ENCODE data around the gene ROBO2.

The ROBO2 gene

GRCh38 chr3:77125966-77126365 lies 86.1 kb downstream of the ROBO2 start:
- no peak for DNase-seq

- DNase-seq, result no peak
These were observed 94.9 kb downstream of the ROBO2 start for GRCh38 chr3:77134769-77135168.

GRCh38 chr3:77137559-77137958 lies 97.7 kb downstream of the ROBO2 start:
- DNase-seq, result no peak

DNA sequence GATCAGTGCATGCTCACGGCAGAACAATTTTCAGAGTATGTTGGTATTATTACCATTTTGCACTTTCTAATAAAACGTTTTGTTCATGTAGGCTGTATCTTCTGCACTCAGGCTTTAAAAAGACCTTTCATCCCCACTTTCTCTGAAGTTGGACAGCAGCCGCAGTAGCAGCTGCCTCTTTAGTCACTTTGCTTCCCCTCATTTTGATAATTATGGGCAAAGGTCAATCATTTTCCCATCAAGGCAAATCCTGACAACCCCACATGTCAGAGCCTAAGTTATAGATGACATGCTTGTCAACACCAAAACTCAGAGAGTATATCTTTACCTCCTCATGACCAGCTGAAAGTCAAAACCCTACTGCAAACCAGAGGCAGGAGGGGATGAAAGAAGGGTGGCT lies 99.7 kb downstream of the ROBO2 start:
- no peak for DNase-seq

DNA sequence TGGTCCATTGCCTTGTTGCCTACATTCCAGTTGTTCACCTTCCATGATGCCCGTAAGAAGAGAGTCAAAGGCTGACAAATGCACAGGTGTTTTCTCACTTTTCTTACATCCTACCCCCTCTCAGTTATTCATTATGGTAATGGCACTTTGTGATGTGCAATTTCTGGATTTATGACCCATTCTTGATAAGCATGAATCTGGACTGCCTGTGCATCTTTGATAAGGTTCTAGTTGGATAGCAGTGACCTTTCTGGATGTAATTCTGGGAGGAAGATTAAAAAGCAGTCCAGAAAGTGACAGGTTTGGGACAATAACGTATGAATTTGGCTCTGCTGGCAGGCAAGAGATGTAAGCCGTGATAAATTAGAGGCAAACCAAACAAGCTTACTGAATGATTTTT lies 101.5 kb downstream of the ROBO2 start:
- no peak for DNase-seq

GRCh38 chr3:77142578-77142977 lies 102.7 kb downstream of the ROBO2 start:
- no peak for DNase-seq

- DNase-seq, result no peak
These were observed 106.1 kb downstream of the ROBO2 start for GRCh38 chr3:77146004-77146403.

DNA sequence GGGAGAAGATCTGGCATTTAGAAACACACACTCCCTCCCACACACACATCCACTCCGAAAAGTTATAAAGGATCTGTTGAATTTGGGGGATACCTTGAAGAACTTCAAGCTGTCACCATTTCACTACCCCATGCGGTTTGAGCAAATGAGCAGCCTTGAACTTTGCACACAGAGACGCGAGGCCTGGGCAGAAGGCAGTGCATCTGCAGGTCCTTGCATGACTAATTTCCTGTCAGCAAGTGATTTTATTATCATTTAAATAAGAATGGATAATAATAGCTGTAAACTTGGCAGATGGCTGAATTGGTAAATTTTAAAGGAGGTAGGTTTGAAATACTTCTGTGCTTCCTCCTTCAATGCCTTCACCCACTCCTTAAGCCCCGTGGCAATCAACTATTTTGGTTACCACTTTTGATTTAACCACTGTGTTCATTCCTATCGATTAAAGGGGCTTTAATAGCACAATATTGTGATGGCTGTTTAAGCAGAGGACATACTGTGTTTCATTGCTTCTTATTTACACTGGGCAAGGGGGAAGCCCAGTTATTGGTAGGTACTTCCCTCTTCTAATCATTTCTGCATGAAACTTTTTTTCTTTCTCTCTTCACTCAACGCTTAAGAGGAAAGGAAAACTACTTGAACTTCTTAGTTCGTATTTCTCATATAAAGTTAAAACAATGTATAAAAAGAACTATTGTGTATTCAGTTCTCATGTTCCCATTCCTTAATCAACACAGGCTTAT lies 108.1 kb downstream of the ROBO2 start:
- no peak for DNase-seq

DNA sequence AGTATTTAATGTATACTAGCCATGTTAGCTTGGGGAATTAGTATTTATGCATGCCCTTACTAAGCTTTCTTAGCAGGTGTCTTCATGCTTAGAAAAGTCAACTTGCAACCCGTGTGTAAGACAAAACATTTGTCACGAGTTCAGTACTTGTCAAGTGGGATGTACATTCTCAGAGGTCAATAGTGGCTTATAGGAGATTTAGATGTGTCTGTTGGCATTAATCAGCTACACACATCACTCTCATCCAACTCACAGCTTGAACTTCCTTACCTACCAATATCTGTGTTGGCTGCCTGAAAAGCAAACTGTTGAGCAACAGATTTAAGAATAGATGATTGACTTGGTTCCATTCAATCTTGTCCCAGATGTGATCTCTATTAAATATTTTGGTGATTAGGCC lies 109.5 kb downstream of the ROBO2 start:
- DNase-seq, result no peak

DNA sequence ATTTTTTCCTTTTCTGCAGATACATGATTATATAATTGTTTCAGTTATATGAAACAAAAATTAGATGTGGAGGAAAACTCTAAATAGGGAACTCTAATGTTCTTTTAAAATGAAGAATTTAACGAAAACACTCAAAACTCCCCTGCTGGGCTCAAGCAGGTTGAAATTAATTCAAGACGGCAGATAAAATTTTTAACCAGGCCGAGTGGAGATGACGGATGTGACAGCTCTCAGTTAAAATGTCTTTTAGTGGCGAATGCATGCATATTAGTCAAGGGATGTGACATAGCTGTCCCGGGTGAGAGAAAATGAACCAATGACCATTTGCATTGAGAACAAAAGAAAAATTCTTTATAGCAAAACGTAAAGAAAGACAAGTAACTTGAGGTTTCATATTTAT lies 110.1 kb downstream of the ROBO2 start:
- DNase-seq, result no peak

DNA sequence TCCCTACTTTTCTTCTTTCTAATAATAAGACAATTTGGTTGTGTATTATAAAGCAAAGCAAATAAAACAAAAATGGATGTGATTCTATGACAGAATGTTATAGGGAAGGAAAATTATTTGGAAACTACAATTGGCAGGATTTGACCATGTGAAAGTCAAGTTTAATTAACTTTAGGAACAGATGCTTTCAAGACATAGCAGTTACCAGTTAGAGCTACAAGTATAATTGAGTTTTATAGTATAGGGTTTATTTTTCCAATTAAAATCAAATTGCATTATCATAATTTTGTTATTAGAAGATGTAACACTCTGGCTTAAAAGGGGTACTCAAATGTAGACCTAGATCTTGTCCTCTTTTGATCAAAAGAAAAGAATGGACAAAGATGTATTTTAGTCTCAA lies 110.9 kb downstream of the ROBO2 start:
- no peak for DNase-seq

DNA sequence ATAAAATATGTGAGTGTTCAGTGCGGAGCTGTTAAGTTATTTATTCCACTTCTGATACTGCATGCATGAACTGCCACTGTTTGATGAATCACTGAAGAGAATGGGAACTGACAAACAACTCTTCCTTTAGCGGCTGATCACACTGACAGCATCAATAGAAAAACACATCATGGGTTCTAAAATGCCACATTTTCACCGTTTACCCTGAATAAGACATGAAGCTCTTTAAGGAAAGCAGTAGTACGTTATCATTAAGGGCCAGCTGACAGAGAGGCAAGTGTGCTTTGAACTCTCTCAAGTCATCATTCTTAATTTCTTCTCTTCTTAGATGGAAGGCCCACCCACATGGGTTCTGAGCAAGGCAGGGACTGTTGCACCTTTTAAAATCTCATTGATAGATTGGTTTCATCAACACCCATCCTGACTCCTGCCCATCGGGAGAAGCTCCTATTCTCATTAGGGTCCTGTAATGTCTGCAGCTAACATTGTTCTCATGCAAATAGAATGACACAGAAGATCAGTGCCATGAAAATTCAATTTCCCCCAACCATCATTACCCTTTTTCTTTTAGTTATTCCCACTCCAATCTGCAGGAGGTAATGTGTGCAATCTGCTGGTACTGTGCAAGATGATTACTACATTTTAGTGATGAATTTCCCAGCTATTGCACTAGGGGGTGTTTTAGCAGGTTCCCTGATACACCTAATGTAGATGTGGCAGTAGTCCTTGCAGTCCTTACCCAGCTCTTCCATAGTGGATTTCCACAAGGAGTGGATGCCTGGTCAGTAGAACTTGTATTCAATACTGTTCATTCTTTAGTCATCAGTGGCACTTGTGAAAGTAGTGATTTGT lies 119.1 kb downstream of the ROBO2 start:
- DNase-seq, result no peak

DNA sequence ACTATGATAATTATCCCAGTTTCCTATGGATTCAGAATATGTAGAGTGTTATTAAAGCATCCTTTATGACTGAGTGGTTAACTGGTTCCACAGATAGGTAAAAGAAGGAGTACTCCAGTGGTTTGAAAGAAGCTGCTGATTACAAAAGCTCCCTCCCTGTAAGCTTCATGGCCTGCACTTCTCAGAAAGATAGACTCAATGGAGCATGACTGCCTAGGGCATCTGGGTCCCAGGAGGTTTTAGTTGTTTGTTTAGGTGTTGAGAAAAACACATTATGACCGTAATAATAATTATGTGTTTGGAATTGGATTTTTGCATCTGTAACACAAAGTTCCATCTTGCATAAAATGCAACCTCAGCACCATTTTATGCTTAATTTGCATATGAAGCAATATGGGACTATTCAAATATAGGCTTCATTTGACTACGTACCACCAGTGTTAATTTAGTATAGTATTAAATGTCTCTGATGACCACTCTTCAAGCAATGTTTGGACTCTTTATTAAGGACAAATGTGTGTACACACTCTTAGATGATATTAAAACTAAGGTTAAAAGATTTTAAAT lies 121.1 kb downstream of the ROBO2 start:
- DNase-seq, result no peak

GRCh38 chr3:77169823-77170222 lies 129.9 kb downstream of the ROBO2 start:
- DNase-seq, result no peak

- no peak for DNase-seq
These were observed 131.1 kb downstream of the ROBO2 start for GRCh38 chr3:77171026-77171425.

GRCh38 chr3:77179762-77180161 lies 139.9 kb downstream of the ROBO2 start:
- DNase-seq, result no peak

- no peak for DNase-seq
These were observed 142.4 kb downstream of the ROBO2 start for GRCh38 chr3:77182341-77182740.

GRCh38 chr3:77186319-77186718 lies 146.4 kb downstream of the ROBO2 start:
- DNase-seq, result no peak

- peak; percentile 51 for DNase-seq
These were observed 146.8 kb downstream of the ROBO2 start for GRCh38 chr3:77186728-77187127.

DNA sequence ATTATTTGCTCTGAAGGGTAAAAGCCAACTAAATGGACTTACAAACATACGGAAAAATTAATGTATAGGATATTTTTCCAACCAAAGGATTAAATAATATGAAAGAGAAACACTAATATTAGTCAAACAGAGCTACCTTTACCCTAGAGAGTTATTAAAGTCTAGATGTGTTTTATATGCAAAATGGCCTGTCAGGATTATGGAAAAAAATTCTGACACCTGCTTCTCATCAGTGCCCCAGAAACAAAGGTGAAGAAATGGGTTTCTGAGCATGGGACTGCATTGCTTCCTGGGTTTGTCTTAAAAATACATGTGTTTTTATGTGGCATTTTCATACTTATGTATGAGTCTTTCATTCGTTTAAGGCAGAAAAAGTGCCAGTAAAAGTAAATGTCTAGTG lies 148.3 kb downstream of the ROBO2 start:
- no peak for DNase-seq

GRCh38 chr3:77189258-77189657 lies 149.4 kb downstream of the ROBO2 start:
- no peak for DNase-seq

GRCh38 chr3:77189684-77190083 lies 149.8 kb downstream of the ROBO2 start:
- DNase-seq, result no peak

DNA sequence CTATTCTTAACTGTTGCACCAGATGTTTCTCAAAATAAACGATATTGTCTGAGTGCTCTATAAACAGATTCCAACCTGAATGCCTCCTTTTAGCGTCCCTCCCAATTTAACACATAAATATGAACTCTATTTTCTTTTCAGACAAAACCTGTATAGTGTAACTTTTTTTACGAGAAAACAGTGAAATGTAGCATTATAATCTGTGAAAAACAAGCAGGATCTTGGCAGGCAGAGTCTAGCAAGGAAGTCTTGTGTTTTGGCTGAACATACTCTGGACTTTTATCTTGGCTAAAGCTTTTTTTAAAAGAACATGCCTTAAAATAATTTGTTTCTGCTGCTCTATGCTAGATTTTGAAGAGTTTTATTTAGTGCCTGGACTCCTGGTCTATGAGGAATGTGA lies 150.5 kb downstream of the ROBO2 start:
- no peak for DNase-seq

- DNase-seq, result no peak
These were observed 151.1 kb downstream of the ROBO2 start for GRCh38 chr3:77191014-77191413.
